Measurements from ENCODE around the gene KCNT1. TPM values are rescaled to one million over a fixed set of nuclear protein-coding genes. Genes with fewer than 3 reads are reported as not detected.

The KCNT1 gene
- polyA plus RNA-seq, 1 donor (not counting 4 experiments of a cell fraction or from before 2014, with no cell fraction given) = not detected

DNA sequence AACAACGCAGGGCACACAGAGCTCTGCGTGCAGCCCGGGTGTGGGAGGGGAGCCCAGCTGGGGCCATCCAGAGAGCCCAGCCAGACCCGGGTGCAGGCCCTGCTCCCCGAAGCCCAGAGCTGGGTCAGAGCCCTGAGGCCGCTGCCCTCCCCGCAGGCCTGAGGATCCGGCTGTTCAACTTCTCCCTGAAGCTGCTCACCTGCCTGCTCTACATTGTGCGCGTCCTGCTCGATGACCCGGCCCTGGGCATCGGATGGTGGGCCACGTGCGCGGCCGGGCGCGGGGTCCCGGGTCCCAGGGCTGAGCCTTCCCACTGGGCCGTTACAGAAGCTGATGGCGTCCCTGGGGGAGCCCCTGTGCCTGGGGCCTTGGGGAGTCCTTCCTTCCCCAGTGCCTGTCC lies 48.8 kb downstream of the KCNT1 start:
- FAIRE-seq = no peak
- H3K27ac ChIP-seq (ENCODE audit: control insufficient read depth, insufficient read depth, low read length) = no peak overlapping the region

DNA sequence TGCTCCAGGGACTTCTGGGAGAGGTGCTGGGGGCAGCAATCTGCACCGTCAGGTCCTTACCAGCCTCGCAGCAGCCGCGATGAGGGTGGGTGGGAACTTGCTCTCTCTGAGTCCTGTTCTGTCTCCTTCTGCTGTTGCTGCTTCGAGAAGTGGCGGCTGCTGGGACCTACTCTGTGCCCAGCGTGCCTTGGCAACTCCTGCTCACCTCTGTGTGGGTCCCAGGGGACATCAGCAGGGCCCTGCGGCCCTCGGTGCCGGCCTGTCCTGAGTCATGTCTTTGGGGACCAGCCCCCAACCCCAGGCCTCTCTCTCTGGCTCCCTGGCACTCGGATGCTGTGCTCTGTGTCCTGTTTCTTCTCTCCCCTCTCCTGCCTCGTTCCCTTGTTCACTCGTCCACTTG lies 49.5 kb downstream of the KCNT1 start:
- no peaks in the 10 kb centered on the region for H3K79me2 ChIP-seq (ENCODE audit: control insufficient read depth, insufficient read depth, low read length)
- no peaks in the 10 kb centered on the region for H4K20me1 ChIP-seq (ENCODE audit: control insufficient read depth, extremely low read depth, insufficient read depth, low read length)
- H3K27ac ChIP-seq (ENCODE audit: control insufficient read depth, insufficient read depth, low read length) = no peak overlapping the region
- no peaks in the 10 kb centered on the region for H3K4me1 ChIP-seq (ENCODE audit: control insufficient read depth, extremely low read depth, insufficient read depth, low read length)
- H3K9me3 ChIP-seq (ENCODE audit: control insufficient read depth, low read depth, low read length) = no peaks in the 10 kb centered on the region
- DNase-seq (ENCODE audit: low read depth, low spot score) = no peak
- TF ChIP-seq, protein P1, sequence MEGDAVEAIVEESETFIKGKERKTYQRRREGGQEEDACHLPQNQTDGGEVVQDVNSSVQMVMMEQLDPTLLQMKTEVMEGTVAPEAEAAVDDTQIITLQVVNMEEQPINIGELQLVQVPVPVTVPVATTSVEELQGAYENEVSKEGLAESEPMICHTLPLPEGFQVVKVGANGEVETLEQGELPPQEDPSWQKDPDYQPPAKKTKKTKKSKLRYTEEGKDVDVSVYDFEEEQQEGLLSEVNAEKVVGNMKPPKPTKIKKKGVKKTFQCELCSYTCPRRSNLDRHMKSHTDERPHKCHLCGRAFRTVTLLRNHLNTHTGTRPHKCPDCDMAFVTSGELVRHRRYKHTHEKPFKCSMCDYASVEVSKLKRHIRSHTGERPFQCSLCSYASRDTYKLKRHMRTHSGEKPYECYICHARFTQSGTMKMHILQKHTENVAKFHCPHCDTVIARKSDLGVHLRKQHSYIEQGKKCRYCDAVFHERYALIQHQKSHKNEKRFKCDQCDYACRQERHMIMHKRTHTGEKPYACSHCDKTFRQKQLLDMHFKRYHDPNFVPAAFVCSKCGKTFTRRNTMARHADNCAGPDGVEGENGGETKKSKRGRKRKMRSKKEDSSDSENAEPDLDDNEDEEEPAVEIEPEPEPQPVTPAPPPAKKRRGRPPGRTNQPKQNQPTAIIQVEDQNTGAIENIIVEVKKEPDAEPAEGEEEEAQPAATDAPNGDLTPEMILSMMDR (optimal IDR thresholded peaks at IDR 0.05 in 1 of 3, IDR thresholded peaks at IDR 0.05 in 1 of 3, conservative IDR thresholded peaks at IDR 0.05 in 1 of 3; ENCODE audit: extremely low read depth in 1 of 3, insufficient read depth in 2 of 3, low read length in 3 of 3) = no peak
- no peak for TF ChIP-seq EZH2 (IDR thresholded peaks at IDR 0.05; ENCODE audit: low read length)
- no peaks in the 10 kb centered on the region for H3K36me3 ChIP-seq (ENCODE audit: control insufficient read depth in 2 of 2, extremely low read depth in 1 of 2, insufficient read depth in 2 of 2, low read length in 2 of 2)
- H3K9ac ChIP-seq (ENCODE audit: control insufficient read depth, extremely low read depth, insufficient read depth, low read length) = no peak overlapping the region
- dilution Hi-C loops (cut with MboI; ENCODE audit: extremely low pct_ligation_motif_present, low sequenced_read_pairs) = no loop called here
- H3K9me1 ChIP-seq (ENCODE audit: control insufficient read depth, extremely low read depth, insufficient read depth, low read length) = no peaks in the 10 kb centered on the region
- FAIRE-seq = no peak
- no peak overlapping the region for H3K4me2 ChIP-seq (ENCODE audit: control insufficient read depth, extremely low read depth, insufficient read depth, low read depth, low read length)
- H3K4me3 ChIP-seq (ENCODE audit: control insufficient read depth in 2 of 3, extremely low read depth in 1 of 3, insufficient read depth in 2 of 3, low read depth in 1 of 3, low read length in 3 of 3) = no peak overlapping the region
- H3K27me3 ChIP-seq (ENCODE audit: control insufficient read depth, extremely low read depth, insufficient read depth, low read length) = no peaks in the 10 kb centered on the region
- H2AFZ ChIP-seq (ENCODE audit: control insufficient read depth, low read length) = no peak overlapping the region

More for the DNA sequence above, 48.8 kb downstream of the KCNT1 start:
- Histone ChIP-seq H3K27me3 (ENCODE audit: control insufficient read depth, extremely low read depth, insufficient read depth, low read length) (no peaks in the 10 kb centered on the region), H3K9ac (ENCODE audit: control insufficient read depth, extremely low read depth, insufficient read depth, low read length) (no peak overlapping the region), H4K20me1 (ENCODE audit: control insufficient read depth, extremely low read depth, insufficient read depth, low read length) (no peaks in the 10 kb centered on the region), H3K4me1 (ENCODE audit: control insufficient read depth, extremely low read depth, insufficient read depth, low read length) (no peaks in the 10 kb centered on the region), H3K4me2 (ENCODE audit: control insufficient read depth, extremely low read depth, insufficient read depth, low read depth, low read length) (no peak overlapping the region), H3K79me2 (ENCODE audit: control insufficient read depth, insufficient read depth, low read length) (no peaks in the 10 kb centered on the region), H2AFZ (ENCODE audit: control insufficient read depth, low read length) (no peak overlapping the region), H3K9me3 (ENCODE audit: control insufficient read depth, low read depth, low read length) (no peaks in the 10 kb centered on the region), H3K4me3 (ENCODE audit: control insufficient read depth in 2 of 3, extremely low read depth in 1 of 3, insufficient read depth in 2 of 3, low read depth in 1 of 3, low read length in 3 of 3) (no peak overlapping the region), H3K36me3 (ENCODE audit: control insufficient read depth in 2 of 2, extremely low read depth in 1 of 2, insufficient read depth in 2 of 2, low read length in 2 of 2) (no peaks in the 10 kb centered on the region), H3K9me1 (ENCODE audit: control insufficient read depth, extremely low read depth, insufficient read depth, low read length) (no peaks in the 10 kb centered on the region)
- dilution Hi-C loops (cut with MboI; ENCODE audit: extremely low pct_ligation_motif_present, low sequenced_read_pairs) = no loop called here
- DNase-seq (ENCODE audit: low read depth, low spot score) = no peak
- TF ChIP-seq, protein P1 (optimal IDR thresholded peaks at IDR 0.05 in 1 of 3, IDR thresholded peaks at IDR 0.05 in 1 of 3, conservative IDR thresholded peaks at IDR 0.05 in 1 of 3; ENCODE audit: extremely low read depth in 1 of 3, insufficient read depth in 2 of 3, low read length in 3 of 3) = no peak

All from keratinocyte (primary cell).